DND-41 (cell line): ENCODE data around the gene PRR14.

Experiments used
- ATAC-seq: fragments of 200-7000 bp; cut with Tn5 transposase; 3 replicates; pipeline ENCODE4 v1.9.1; 2021; ENCODE audit warnings: low read depth; ENCODE audit not compliant: insufficient read depth
- DNase-seq: peaks from one replicate; pipeline ENCODE4 v3.0.0-alpha.2; 2020
- H2AFZ ChIP-seq: 2 replicates; pipeline ENCODE4 v1.6.0; 2012; ENCODE audit warnings: low read depth, low read length
- H3K27ac ChIP-seq: 2 replicates; pipeline ENCODE4 v1.5.1; 2012; ENCODE audit warnings: low read length, inconsistent platforms
- H3K27me3 ChIP-seq: fragments of 200-600 bp; sonication (generic); 2 replicates; pipeline ENCODE4 v1.6.0; 2012; ENCODE audit warnings: low read length, mild to moderate bottlenecking, inconsistent platforms; ENCODE audit not compliant: insufficient read depth, poor library complexity
- H3K36me3 ChIP-seq: 2 replicates; pipeline ENCODE4 v1.5.1; 2012; ENCODE audit warnings: low read length, inconsistent platforms; ENCODE audit not compliant: insufficient read depth
- H3K4me1 ChIP-seq: 2 replicates; pipeline ENCODE4 v1.5.1; 2012; ENCODE audit warnings: mild to moderate bottlenecking, low read length; ENCODE audit not compliant: insufficient read depth
- H3K4me2 ChIP-seq: 2 replicates; pipeline ENCODE4 v1.6.0; 2012; ENCODE audit warnings: mild to moderate bottlenecking, moderate library complexity, low read length, inconsistent platforms; ENCODE audit not compliant: insufficient read depth
- H3K4me3 ChIP-seq, 2 experiments: fragments of 200-600 bp in 1 of 2; shearing (Covaris generic) in 1 of 2; 2 replicates each; pipeline ENCODE4 v1.5.1; 2012 to 2016; ENCODE audit warnings: inconsistent platforms in 2 of 2, low read length in 2 of 2, mild to moderate bottlenecking in 2 of 2, low read depth in 1 of 2, moderate library complexity in 1 of 2
- H3K79me2 ChIP-seq: 2 replicates; pipeline ENCODE4 v1.6.0; 2012; ENCODE audit warnings: low read length, inconsistent platforms; ENCODE audit not compliant: insufficient read depth
- H3K9ac ChIP-seq: 2 replicates; pipeline ENCODE4 v1.6.0; 2012; ENCODE audit warnings: low read depth, mild to moderate bottlenecking, inconsistent platforms, low read length, moderate library complexity
- H3K9me3 ChIP-seq: 2 replicates; pipeline ENCODE4 v1.5.1; 2012; ENCODE audit warnings: low read length, moderate library complexity, mild to moderate bottlenecking, inconsistent platforms; ENCODE audit not compliant: insufficient read depth, severe bottlenecking
- H4K20me1 ChIP-seq: 2 replicates; pipeline ENCODE4 v1.6.0; 2012; ENCODE audit warnings: low read length; ENCODE audit not compliant: insufficient read depth
- EZH2 ChIP-seq: IDR thresholded peaks from 3 replicates; pipeline ENCODE4 v1.6.1; 2012; ENCODE audit warnings: borderline replicate concordance, low read depth, mild to moderate bottlenecking, moderate library complexity, low read length, inconsistent platforms; ENCODE audit not compliant: severe bottlenecking
- TF ChIP-seq, protein P1 (sequence below): IDR thresholded peaks from 2 replicates; pipeline ENCODE4 v1.5.1; 2012; ENCODE audit warnings: borderline replicate concordance, low read length, moderate library complexity, mild to moderate bottlenecking; ENCODE audit not compliant: poor library complexity, severe bottlenecking; ENCODE audit errors: extremely low read depth

PRR14 gene

DNA sequence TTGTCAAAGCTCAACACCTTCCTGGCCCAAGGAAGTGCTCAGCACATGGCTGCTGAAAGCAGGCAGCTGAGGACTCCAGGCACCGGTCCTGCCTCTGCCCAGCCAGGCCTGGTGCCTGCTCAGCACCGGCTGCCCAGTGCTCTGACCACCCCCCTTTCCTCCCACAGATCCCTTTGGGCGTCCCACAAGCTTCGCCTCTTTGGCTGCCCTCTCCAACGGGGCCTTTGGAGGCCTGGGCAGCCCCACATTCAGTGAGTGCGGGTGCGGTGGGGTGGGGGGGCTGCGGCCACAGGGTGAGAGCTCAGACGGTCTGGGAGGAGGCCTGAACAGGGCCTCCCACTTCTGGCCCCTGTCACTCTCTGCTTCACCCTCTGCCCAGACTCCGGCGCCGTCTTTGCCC lies 17.6 kb downstream of the PRR14 start:
- Histone ChIP-seq H3K79me2 (peaks cover 6% of the 10 kb centered on the region), H3K27ac (no peak overlapping the region), H4K20me1 (peaks cover 24% of the 10 kb centered on the region), H3K36me3 (peaks cover 62% of the 10 kb centered on the region), H3K9me3 (no peaks in the 10 kb centered on the region), H3K4me3 (no peak overlapping the region), H3K4me1 (peaks cover 5% of the 10 kb centered on the region; the same call in 1 of the 2 replicates), H2AFZ (no peak overlapping the region), H3K27me3 (no peaks in the 10 kb centered on the region), H3K4me2 (no peak overlapping the region), H3K9ac (no peak overlapping the region)
- no peak for TF ChIP-seq EZH2
- TF ChIP-seq, protein P1, sequence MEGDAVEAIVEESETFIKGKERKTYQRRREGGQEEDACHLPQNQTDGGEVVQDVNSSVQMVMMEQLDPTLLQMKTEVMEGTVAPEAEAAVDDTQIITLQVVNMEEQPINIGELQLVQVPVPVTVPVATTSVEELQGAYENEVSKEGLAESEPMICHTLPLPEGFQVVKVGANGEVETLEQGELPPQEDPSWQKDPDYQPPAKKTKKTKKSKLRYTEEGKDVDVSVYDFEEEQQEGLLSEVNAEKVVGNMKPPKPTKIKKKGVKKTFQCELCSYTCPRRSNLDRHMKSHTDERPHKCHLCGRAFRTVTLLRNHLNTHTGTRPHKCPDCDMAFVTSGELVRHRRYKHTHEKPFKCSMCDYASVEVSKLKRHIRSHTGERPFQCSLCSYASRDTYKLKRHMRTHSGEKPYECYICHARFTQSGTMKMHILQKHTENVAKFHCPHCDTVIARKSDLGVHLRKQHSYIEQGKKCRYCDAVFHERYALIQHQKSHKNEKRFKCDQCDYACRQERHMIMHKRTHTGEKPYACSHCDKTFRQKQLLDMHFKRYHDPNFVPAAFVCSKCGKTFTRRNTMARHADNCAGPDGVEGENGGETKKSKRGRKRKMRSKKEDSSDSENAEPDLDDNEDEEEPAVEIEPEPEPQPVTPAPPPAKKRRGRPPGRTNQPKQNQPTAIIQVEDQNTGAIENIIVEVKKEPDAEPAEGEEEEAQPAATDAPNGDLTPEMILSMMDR = no peak
- ATAC-seq (no peak), DNase-seq (no peak)

DNA sequence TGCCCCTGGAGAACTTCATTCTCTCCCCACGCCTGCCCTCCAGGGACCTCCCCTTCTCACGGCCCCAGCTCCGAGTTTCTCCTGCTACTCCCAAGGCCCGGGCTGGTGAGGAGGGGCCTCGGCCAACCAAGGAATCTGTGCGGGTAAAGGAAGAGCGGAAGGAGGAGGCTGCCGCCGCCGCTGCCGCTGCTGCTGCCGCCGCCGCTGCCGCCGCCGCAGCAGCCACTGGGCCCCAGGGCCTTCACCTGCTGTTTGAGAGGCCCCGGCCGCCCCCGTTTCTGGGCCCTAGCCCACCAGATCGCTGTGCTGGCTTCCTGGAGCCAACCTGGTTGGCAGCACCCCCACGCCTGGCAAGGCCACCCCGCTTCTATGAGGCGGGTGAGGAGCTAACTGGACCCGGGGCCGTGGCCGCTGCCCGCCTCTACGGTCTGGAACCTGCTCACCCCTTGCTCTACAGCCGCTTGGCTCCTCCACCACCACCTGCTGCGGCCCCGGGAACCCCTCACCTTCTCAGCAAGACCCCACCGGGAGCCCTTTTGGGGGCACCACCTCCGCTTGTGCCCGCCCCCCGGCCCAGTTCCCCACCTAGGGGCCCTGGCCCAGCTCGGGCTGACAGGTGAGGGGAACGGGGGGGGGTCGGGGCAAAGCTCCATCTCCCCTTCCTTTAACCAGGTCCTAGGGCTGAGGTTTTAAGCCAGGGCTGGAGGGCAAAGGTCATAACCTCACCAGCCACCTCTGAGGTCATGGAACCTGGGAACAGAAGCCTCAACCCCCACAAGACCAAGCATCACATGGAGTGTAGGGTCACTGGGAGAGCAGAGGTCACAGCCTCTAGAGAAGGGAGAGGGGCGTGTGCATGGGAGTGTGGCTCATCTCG lies 18.5 kb downstream of the PRR14 start:
- no peak overlapping the region for H3K4me2 ChIP-seq
- no peak overlapping the region for H2AFZ ChIP-seq
- no peaks in the 10 kb centered on the region for H3K9me3 ChIP-seq
- ATAC-seq = no peak
- no peak for DNase-seq
- no peak overlapping the region for H3K4me3 ChIP-seq
- no peaks in the 10 kb centered on the region for H3K4me1 ChIP-seq
- no peak overlapping the region for H3K9ac ChIP-seq
- H3K36me3 ChIP-seq = peaks cover 56% of the 10 kb centered on the region
- no peak overlapping the region for H3K27ac ChIP-seq
- TF ChIP-seq EZH2 = no peak
- TF ChIP-seq, protein P1 = no peak
- no peaks in the 10 kb centered on the region for H3K27me3 ChIP-seq
- no peaks in the 10 kb centered on the region for H3K79me2 ChIP-seq
- H4K20me1 ChIP-seq = peaks cover 18% of the 10 kb centered on the region

DNA sequence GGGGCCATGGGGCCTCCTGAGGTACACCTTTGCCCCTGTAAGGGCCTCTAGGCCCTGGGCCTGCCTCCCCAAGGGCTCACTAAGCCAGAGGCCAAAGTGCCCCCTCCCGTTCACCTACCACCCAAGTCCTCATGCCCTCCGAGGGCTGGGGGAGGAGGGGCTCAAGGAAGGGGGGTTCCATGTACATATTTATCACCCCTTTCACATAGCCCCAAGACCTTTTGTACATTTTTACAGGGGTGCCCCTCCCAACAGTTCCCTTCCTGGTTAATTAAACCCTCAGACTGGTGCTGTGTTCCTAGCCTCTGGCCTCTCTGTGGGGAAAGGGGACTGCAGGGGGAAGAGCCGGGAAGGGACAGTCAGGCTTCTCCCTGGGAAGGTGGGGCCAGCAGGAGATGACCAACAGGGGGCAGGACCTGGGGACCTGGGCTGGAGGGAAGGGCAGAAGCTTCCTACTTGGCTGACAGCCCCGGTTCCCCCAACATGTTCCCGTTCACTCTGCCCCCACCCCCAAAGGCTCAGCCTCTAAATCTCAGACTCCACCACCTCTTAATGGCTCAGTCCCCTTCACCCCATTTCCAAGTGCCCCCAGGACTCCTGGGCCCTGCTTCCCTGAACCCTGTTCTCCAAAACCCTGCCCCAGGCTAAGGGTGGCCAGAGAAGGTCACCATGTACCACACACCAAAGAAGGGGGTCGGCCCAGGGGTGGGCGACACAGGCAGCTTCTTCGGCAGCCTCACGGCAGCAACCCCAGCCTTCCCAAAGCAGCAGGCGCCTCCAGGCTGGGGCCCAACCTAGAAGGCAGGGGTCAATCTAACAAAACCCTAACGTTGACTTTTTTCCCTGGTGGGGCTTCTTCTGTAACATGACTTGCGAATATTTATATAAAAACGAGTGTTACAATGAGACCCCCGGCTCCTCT lies 19.4 kb downstream of the PRR14 start:
- Histone ChIP-seq H2AFZ (no peak overlapping the region), H3K79me2 (no peaks in the 10 kb centered on the region), H3K27ac (no peak overlapping the region), H3K4me1 (no peaks in the 10 kb centered on the region), H3K27me3 (no peaks in the 10 kb centered on the region), H3K4me2 (no peak overlapping the region), H3K36me3 (peaks cover 48% of the 10 kb centered on the region), H3K4me3 (no peak overlapping the region), H4K20me1 (peaks cover 10% of the 10 kb centered on the region), H3K9me3 (no peaks in the 10 kb centered on the region), H3K9ac (no peak overlapping the region)
- peak; percentile 15; the same call in 1 of the 3 replicates for ATAC-seq
- TF ChIP-seq, protein P1 = no peak
- no peak for TF ChIP-seq EZH2
- DNase-seq = no peak
